ENCODE results near the gene TPK1.

DNA sequence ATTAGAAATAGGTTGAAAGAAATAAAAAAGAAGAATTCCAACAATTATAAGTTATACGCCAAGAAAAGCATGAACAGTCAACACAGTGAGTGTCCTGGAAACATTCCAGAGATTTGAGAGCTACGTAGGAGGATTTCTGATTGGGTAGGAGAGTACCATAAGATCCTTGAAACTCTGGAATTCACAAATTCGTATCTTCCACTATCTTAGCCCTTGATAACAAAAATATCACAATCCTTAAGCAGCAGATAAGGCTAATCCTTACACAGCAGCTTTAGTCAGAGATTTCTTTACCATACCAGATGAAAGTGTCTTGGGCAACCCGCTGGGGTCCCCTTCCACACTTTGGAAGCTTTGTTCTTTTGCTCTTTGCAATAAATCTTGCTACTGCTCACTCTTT is 8.2 kb downstream of the TPK1 start:
- TF ChIP-seq, protein P1, sequence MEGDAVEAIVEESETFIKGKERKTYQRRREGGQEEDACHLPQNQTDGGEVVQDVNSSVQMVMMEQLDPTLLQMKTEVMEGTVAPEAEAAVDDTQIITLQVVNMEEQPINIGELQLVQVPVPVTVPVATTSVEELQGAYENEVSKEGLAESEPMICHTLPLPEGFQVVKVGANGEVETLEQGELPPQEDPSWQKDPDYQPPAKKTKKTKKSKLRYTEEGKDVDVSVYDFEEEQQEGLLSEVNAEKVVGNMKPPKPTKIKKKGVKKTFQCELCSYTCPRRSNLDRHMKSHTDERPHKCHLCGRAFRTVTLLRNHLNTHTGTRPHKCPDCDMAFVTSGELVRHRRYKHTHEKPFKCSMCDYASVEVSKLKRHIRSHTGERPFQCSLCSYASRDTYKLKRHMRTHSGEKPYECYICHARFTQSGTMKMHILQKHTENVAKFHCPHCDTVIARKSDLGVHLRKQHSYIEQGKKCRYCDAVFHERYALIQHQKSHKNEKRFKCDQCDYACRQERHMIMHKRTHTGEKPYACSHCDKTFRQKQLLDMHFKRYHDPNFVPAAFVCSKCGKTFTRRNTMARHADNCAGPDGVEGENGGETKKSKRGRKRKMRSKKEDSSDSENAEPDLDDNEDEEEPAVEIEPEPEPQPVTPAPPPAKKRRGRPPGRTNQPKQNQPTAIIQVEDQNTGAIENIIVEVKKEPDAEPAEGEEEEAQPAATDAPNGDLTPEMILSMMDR (IDR thresholded peaks at IDR 0.05) = no peak
- TF ChIP-seq POLR2AphosphoS5 (IDR thresholded peaks at IDR 0.05) (no peak), POLR2A (IDR thresholded peaks at IDR 0.05) (no peak)
